ENCODE results near the gene SLC17A7. TPM values are rescaled to one million over a fixed set of nuclear protein-coding genes. Genes with fewer than 3 reads are reported as not detected.

SLC17A7 gene
- total and polyA plus RNA-seq, 2 of the 4 experiments (the other 2 are of a cell fraction) = 0.03 TPM; not detected in 1

GRCh38 chr19:49414256-49414655, 27.1 kb downstream of the SLC17A7 start:
- no CpG with 5 or more reads among the region's 3 CpGs for WGBS, 2 experiments (ENCODE audit: extremely low coverage in 2 of 2, insufficient read length in 1 of 2)
- TF ChIP-seq CTCF (conservative IDR thresholded peaks at IDR 0.05; ENCODE audit: low read depth, low read length) (no peak), CEBPB (IDR thresholded peaks at IDR 0.05; ENCODE audit: low read depth, low read length) (no peak), MXI1 (IDR thresholded peaks at IDR 0.05; ENCODE audit: borderline replicate concordance, low read depth, low read length) (no peak), SMC3 (IDR thresholded peaks at IDR 0.05; ENCODE audit: low read depth, low read length) (no peak), RAD21 (IDR thresholded peaks at IDR 0.05; ENCODE audit: low read length) (no peak)
- H2BK20ac ChIP-seq (ENCODE audit: low read depth, low read length) = no peak overlapping the region
- no peak overlapping the region for H2AFZ ChIP-seq (replicated peaks; ENCODE audit: low read length, poor library complexity)
- no peak for DNase-seq
- no peak overlapping the region for H2AK5ac ChIP-seq (ENCODE audit: low read depth, low read length)
- no peak overlapping the region for H3K27ac ChIP-seq (ENCODE audit: insufficient read depth, low read length)
- ChIA-PET POLR2A (ENCODE audit: unreplicated experiment) (no interaction called here), CTCF (no interaction called here)
- H2AK9ac ChIP-seq (replicated peaks; ENCODE audit: low read depth, low read length, poor library complexity) = no peak overlapping the region
- no peak overlapping the region for H3K4me2 ChIP-seq (ENCODE audit: low read depth, low read length)
- in situ Hi-C loops (cut with MboI; ENCODE audit: low sequenced_read_pairs) = no loop called here
- H3K36me3 ChIP-seq (ENCODE audit: control insufficient read depth, insufficient read depth, low read length) = no peaks in the 10 kb centered on the region
- no peaks in the 10 kb centered on the region for H4K20me1 ChIP-seq (ENCODE audit: insufficient read depth, low read length)
- H3K9me1 ChIP-seq (ENCODE audit: insufficient read depth, low read length) = no peaks in the 10 kb centered on the region
- no peak overlapping the region for H3K56ac ChIP-seq (ENCODE audit: extremely low read depth, insufficient read depth, low read length)
- H3K14ac ChIP-seq (replicated peaks; ENCODE audit: low read depth, low read length) = no peak overlapping the region
- ATAC-seq (ENCODE audit: low read depth) = no peak
- H3K4me3 ChIP-seq (ENCODE audit: insufficient read depth, low read depth, low read length) = no peak overlapping the region
- no peaks in the 10 kb centered on the region for H3K4me1 ChIP-seq (ENCODE audit: control insufficient read depth, insufficient read depth, low read length)
- no peak overlapping the region for H3K4ac ChIP-seq (ENCODE audit: low read depth, low read length)
- no peaks in the 10 kb centered on the region for H3K9me3 ChIP-seq (ENCODE audit: control insufficient read depth, insufficient read depth, low read length)
- no peak overlapping the region for H2BK15ac ChIP-seq (ENCODE audit: low read depth, low read length)
- no peak overlapping the region for H3K23ac ChIP-seq (ENCODE audit: low read depth, low read length)
- no peak overlapping the region for H2BK5ac ChIP-seq (ENCODE audit: low read depth, low read length, poor library complexity, severe bottlenecking)
- H2BK120ac ChIP-seq (ENCODE audit: low read depth, low read length) = no peak overlapping the region
- no TSS peak for BruUV-seq (replicated peaks)
- no peak overlapping the region for H3K18ac ChIP-seq (ENCODE audit: low read depth, low read length)
- no peak overlapping the region for H4K91ac ChIP-seq (ENCODE audit: insufficient read depth, low read depth, low read length)
- H4K8ac ChIP-seq (ENCODE audit: low read depth in 2 of 2, low read length in 2 of 2) = no peak overlapping the region
- dilution Hi-C loops (cut with HindIII; ENCODE audit: low sequenced_read_pairs, unreplicated experiment) = no loop called here
- H3K27me3 ChIP-seq (ENCODE audit: control insufficient read depth, insufficient read depth, low read length) = peaks cover 62% of the 10 kb centered on the region
- H4K5ac ChIP-seq (ENCODE audit: low read depth, low read length) = no peak overlapping the region
- H3K79me1 ChIP-seq (ENCODE audit: low read depth in 1 of 2, low read length in 2 of 2) = no peaks in the 10 kb centered on the region
- intact Hi-C loops (cut with micrococcal nuclease) = no loop called here
- no peak overlapping the region for H3K9ac ChIP-seq (ENCODE audit: low read depth, low read length)

Measured in IMR-90 (cell line).